NCI-H82 (cell line): ENCODE results near the gene SSR1.

ENCODE experiments used
- DNase-seq: peaks from one replicate; lab custom pipeline; 2025; lab: John Stamatoyannopoulos, UW

SSR1 gene

GRCh38 chr6:7238900-7239589, 74.0 kb downstream of the SSR1 start:
- peak; percentile 96 for DNase-seq

DNA sequence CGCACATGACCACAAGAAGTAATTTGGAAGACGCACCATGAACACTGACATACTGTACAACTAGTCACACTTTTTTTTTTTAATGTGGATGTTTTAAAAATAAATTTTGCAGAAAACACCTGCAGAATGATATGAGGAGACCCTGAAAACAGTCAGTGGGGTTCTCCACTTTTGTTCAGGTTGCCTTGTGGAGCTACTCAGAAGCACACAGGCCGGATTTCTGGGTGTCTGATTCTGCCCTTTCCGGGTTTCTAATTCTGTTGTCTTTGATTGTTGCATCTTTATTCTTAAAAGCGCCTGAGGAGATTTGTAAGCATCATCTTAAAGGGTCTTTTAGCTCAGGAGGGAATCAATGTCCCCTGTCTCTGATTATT, 74.5 kb downstream of the SSR1 start:
- DNase-seq = no peak

DNA sequence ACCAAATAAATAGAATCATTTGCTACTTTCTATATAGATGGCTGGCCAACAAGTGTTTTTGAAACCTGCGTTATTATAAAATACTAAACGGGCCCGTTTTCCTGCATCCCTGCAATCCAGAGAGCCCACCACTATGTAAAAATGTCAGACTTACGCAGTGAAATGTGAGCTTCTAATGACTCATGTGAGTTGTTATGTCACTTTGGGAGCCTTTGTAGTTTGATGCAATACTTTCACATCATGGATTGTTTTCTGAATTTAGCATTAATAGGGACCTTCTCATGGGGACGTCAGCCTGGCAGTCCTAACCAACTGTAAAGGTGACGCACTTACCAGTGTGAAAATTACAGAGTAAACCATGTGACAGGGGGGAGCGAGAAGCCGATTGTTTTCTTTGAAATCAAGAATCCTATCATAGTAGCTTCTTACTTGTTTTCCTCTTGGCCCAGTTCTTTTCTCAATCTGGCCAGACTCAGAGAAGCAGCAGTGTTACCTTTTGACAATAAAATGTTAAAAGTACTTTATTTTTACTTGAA, 75.3 kb downstream of the SSR1 start:
- no peak for DNase-seq

DNA sequence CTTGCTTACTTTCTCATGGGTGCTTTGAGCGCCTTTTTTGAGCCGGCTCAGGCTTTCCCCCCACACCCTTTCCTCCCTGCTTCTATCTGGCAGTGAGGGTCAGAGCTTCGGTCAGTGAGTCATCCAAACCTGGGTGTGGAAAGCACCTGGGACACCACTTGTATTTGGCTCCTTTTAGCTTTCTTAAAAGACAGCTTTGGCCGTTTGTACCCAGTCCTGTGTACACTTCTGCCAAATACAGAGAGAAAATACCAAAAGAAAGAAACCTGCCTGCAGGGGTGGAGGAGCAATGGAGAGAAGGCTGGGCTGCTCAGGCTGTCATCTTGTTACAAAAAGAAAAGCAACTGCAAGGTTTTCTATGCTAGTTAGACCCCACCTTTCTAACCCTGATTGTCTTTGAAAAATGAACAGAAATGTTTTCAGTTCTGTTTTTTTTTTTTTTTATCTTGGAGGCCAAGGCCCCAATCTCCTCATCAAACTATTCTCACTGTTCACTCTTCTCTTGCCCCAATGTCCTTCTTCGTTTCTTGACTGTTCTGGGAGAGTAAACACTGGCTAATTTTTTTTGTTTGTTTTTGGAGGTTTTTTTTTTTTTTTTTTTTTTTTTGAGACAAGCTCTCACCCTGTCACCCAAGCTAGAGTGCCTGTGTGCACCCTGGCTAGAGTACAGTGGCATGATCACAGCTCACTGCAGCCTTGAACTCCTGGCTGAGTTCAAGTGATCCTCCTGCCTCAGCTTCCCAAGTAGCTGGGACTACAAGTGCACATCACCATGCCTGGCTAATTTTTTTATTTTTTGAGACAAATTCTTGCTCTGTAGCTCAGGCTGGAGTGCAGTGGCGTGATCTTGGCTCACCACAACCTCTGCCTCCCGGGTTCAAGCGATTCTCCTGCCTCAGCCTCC, 76.4 kb downstream of the SSR1 start:
- DNase-seq = no peak

GRCh38 chr6:7235712-7236305, 77.2 kb downstream of the SSR1 start:
- DNase-seq = no peak

DNA sequence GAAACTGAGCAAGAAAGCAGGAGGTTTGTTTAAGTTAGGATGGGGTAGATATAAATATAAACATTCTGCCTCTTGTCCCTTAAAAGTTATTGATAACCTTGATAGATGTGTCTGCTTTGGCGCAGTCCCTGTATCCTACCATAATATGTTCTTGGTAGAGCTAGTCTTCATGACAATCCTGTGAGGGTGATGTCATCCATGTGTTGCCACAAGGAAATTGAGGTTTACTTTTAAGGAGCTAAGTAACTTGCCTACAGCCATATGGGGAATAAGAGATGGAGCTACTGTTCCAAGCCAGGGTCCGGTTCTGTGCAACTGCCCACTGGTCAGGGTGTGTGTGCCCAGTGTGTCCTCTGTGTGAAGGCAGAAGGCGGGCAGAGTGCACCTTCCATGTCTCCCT, 78.5 kb downstream of the SSR1 start:
- DNase-seq = no peak

- no peak for DNase-seq
Observed at GRCh38 chr6:7232351-7232750, 80.6 kb downstream of the SSR1 start.

DNA sequence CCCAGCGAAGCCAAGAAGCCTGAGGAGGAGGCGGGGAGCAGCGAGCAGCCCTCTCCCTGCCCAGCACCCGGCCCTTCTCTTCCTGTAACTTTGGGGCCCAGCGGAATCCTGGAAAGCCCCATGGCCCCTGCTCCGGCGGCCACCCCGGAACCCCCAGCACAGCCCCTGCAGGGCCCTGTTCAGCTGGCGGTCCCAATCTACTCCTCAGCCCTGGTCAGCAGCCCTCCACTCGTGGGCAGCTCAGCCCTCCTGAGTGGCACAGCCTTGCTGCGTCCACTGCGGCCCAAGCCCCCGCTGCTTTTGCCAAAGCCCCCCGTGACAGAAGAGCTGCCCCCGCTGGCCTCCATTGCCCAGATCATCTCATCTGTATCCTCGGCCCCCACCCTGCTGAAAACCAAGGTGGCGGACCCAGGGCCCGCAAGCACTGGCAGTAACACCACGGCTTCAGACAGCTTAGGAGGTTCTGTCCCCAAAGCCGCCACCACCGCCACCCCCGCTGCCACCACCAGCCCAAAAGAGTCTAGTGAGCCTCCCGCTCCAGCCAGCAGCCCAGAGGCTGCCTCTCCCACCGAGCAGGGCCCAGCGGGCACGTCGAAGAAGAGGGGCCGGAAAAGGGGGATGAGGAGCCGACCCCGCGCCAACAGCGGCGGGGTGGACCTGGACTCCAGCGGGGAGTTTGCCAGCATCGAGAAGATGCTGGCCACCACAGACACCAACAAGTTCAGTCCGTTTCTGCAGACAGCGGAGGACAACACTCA, 81.9 kb downstream of the SSR1 start:
- DNase-seq = no peak

DNA sequence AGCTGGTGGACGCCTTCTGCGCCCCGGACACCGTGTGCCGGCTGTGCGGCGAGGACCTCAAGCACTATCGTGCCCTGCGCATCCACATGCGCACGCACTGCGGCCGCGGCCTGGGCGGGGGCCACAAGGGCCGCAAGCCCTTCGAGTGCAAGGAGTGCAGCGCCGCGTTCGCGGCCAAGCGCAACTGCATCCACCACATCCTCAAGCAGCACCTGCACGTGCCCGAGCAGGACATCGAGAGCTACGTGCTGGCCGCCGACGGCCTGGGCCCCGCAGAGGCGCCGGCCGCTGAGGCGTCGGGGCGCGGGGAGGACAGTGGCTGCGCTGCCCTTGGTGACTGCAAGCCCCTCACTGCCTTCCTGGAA, 82.7 kb downstream of the SSR1 start:
- DNase-seq = no peak

- no peak for DNase-seq
Observed at GRCh38 chr6:7229376-7230326, 83.3 kb downstream of the SSR1 start.

- no peak for DNase-seq
Observed at GRCh38 chr6:7228662-7229375, 84.2 kb downstream of the SSR1 start.

GRCh38 chr6:7224731-7225130, 88.3 kb downstream of the SSR1 start:
- DNase-seq = no peak

GRCh38 chr6:7222197-7222596, 90.8 kb downstream of the SSR1 start:
- DNase-seq = no peak

- DNase-seq = no peak
Observed at GRCh38 chr6:7219310-7219709, 93.7 kb downstream of the SSR1 start.

DNA sequence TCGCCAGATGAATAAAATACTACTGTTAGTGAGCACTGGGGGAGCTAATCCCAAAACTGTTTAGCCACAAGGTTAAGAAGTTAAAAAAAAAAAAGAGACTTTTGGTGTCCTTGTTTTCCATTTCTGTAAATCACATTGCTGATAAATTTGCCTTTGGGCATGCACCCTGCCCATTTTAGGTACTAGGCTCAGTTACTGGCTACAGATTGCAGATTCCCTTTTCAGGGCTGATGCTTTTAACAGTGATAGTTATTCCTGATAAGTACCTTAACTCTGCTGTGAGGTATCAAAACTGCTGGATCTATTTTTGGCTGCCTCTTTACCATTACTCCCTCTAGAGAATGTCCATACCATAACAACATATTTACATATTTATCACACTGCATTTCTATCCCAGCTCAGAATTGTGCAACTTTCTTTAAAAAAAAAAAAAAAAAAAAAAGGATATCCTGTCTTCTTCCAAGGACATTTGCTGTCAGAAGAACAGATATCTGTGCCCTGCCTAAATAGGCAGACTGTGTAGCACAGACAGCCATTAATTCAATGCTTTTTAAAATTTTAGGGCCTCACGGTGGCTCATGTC, 94.5 kb downstream of the SSR1 start:
- DNase-seq = no peak
